DMS153 treated with DMSO at 0.1 percent for 48 hours (cell line): ENCODE results near the gene DNAI2.
"Not testable (repeated sequence)": the region's sequence is repeated elsewhere in the genome, so short reads cannot be mapped to it uniquely, and the experiment has no call there.

Source experiments
- DNase-seq: peaks from one replicate; lab custom pipeline; 2025; ENCODE audit not compliant: unreplicated experiment; lab: John Stamatoyannopoulos, UW

DNAI2 gene

DNA sequence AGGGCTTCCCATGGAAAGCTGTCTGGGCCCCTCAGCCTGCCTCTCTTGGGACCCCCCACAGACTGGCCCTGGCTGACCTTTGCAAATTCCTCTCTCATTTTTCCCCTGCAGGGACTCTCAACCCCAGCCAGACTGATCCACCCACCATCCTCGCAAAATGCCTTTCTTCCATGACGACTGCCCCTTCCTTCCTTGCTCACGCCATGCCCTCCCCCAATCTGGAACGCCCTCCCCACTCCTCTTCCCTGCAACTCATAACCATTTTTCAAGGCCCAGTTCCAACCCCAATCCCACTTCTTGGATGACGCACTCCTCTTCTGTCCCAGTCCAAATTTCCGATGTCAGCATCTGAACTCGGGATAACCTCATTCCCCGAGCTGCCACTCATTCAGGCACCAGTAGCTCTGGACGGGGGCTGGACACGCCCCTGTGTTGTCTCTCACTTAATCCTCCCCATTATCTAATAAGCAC lies 1.3 kb upstream of the DNAI2 start:
- no peak for DNase-seq

DNA sequence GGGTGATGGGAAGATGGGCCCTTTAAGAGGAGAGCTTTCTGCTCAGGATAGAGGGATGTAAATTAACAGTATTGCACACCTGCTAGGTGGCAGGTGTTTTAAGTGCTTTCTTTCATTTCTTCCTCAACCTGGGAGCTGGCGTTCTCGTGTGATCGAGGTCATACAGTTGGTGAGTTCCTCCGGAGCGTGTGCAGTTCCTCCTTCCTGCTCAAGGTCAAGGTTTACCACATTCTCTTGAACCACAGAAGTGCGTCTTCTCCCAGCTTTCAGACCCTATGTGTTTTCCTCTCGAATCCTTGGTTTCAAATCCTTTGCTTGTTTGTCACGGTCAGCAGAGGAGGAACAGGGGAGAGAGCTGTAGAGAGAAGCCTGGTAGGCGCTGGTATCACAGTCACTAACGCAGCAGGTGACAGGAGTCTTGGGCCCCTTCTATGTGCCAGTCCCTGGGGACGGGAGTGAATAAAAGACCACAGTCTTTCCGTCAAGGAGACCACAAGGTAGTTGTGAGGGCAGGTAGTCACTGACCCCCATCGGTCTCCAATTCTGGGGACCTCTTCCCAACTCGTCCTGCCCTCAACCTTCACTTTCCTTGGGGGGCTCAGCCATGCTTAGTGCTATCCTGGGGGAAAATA lies 791 bp downstream of the DNAI2 start:
- peak; percentile 8 for DNase-seq

DNA sequence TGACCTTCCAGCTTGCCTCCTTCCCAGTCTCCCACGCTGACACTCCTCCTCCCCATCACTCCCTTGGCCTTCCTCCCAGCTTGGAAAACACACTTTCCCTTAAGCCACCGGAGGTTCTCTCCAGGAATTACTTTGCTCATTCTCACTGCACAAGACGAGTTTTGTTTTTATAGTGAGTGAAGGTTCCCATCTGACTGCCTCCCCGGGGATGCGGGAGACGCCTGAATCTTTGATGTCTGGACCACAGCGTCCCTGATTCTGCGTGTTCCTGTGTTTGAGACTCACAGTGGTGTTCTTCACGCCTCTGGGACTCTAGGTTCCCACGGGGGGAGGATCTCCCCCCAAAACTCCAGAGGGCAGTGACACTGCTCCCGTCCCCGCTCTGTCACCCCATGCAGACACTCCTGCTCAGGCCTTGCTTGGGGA lies 2.0 kb downstream of the DNAI2 start:
- no peak for DNase-seq

DNA sequence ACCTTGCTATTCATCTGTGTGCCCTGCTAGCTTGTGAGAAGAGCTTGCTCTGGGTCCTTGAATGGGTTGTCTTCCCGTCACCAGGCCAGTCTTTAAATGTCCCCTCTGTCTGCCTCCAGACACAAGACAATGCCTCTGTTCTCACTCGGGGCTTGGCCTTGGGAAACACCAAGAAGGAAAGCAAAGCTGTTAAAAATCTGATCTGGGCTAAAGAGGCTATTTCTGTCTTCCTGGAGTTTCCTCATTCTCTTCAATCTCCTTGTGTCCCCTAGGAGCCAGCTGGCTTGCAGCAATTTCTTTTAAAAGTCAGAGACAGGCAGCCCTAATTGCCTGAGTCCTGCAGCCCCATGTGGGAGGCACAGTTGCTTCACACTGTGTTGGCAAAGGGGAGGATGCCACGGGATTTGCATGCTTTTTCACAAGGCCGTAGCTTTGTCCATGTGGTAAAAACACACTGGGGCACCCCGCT lies 2.5 kb downstream of the DNAI2 start:
- DNase-seq, result no peak

DNA sequence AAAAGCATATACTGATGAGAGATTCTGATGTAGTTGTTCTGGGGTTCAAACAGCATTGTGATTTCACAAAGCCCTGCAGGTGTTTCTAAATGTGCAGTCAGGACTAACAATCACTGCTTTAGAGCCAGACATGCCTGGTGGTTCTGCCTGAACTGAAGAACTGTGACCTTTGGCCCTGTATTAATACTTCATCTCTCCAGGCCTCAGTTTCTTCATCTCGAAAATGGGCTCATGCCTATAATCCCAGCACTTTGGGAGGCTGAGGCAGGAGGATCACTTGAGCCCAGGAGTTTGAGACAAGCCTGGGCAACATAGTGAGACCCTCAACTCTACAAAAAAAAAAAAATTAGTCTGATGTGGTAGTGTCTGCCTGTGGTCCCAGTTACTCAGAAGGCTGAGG lies 3.9 kb downstream of the DNAI2 start:
- no peak for DNase-seq

DNA sequence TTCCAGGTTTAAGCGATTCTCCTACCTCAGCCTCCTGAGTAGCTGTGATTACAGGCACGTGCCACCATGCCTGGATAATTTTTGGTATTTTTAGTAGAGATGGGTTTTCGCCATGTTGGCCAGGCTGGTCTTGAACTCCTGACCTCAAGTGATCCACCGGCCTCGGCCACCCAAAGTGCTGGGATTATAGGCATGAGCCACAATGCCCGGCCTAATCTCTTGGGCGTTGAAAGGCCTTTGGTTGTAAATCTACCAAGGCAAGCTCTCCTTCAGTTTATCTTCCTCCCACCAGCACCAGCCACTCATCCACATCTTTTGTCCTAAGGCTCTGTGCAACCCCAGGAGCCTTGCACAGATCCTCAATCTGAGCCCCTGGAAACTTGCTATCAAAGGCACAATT lies 5.6 kb downstream of the DNAI2 start:
- not testable (repeated sequence) for DNase-seq

DNA sequence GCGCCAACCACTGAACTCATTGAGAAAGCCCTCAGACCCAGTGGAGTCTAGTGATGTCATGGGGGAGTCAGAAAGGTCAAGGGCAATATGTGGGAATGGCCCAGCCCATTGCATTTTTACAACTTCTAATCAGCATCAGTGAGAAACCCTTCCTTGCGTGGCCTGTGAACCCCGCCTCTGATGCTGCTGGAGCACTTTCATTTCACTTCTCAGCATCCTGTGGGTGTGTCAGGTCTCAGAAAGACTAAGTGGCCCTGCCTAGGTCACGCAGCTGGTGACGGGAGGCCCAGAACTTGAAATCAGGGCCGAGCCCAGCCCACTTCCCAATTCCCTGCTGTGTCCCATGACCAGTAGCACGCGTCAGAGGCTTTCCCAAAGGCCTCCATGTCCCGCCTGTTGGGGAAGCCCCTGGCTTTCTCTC lies 6.1 kb downstream of the DNAI2 start:
- no peak for DNase-seq

DNA sequence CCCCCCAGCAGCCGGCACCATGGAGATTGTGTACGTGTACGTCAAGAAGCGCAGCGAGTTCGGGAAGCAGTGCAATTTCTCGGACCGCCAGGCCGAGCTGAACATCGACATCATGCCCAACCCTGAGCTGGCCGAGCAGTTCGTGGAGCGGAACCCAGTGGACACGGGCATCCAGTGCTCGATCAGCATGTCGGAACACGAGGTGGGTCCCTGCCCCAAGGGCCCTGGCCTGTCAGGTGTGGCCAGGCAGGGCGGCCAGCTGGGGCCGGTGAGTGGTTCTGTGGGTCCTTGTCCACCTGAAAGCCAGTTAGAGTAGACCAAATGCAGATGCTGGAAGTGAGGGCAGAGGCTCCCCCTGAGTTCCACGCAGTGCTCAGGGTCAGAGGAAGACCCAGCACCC lies 7.8 kb downstream of the DNAI2 start:
- no peak for DNase-seq

DNA sequence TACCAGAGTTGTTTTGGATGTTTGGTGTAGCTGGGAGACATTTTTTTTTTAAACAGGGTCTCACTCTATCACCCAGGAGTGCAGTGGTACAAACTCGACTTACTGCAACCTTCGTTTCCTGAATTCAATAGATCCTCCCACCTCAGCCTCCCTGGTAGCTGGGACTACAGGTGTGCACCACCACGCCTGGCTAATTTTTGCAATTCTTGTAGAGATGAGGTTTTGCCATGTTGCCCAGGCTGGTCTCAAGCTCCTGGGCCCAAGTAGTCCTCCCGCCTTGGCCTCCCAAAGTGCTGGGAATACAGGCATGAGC lies 8.2 kb downstream of the DNAI2 start:
- not testable (repeated sequence) for DNase-seq

DNA sequence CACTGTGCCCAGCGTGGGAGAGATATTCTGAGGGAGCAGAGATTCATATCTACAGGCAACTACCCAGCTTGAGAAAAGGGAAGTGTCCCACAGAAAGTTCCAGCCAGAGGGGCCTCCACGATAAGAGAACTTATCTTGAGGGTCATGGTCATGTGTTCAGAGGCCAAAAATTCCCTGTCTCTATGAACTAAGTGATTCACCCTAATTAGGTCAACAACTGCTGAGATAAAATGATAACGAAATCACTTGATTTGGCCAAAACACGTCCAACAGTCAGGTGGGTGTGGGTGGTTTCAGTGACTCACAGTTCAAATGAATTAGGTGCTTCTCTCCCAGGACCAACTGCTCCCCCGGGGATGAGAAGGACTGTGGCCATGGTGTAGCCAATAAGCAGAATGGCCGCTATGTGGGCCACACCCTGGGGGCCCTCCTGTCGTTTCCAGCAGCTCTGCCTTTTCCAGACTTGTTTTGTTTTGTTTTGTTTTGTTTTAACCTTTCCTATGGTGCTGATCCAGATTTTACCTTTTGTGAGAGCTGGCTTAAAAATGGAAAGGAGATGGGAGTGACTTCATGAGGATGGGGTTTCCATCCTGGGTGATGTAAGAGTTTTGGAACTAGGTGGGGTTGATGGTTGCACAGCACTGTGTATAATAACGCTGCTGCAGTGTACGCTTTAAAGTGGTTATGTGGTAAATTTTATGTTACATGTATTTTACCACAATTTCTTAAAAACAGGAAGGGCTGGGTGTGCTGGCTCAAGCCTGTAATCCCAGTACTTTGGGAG lies 8.7 kb downstream of the DNAI2 start:
- no peak for DNase-seq

DNA sequence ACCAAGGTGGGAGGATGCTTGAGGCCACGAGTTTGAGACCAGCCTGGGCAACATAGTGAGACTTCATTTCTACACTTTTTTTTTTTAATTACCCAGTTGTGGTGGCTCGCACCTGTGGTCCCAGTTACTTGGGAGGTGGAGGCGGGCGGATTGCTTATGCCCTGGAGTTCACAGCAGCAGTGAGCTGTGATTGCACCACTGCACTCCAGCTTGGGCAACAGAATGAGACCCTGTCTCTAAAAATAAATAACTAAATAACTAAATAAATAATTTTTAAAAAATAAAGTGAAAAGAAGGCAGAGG lies 9.3 kb downstream of the DNAI2 start:
- no peak for DNase-seq

DNA sequence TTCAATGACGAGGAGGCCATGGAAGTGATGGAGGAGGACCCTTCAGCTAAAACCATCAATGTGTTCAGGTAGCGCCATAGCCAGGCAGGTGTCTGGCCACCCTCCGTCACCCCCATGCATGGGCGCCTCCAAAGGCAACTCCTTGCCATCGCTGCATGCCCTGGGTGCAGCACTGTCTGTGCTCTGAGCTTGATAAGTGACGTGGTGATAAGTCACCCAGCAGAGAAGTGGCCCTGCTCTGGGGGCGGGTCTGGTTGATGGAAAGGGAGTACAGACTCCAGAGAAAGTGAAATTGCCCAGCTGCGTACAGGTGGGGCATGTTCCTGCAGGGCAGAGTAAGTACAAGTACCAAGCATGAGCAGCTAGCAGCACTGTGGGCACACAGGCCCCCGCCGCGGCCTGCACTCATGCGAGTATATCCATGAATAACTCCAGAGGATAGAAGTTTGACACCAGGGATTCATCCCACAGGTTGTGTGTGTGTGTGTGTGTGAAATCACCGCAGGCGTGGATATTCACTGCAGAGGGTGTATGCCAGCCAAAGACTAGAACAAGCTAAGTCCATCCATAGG lies 13.1 kb downstream of the DNAI2 start:
- no peak for DNase-seq

DNA sequence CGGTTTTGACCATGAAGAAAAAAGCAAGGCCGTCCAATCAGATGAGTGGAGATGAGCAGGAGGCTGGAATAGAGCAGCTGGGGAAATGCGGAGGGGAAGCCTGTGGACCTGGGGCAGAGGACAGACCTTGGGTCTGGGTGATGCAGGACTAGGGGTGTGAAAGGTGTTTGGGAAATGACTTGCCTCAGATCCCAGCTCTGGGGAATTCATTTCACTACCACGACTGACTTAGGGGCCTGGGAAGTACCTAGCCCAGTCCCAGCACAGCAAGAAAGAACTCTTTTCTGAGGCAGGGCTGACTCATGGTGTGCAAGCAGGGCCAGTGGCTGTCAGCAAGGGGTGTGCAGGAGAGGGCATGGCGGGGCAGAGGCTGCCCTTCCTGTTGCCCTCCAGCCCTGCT lies 14.8 kb downstream of the DNAI2 start:
- no peak for DNase-seq

DNA sequence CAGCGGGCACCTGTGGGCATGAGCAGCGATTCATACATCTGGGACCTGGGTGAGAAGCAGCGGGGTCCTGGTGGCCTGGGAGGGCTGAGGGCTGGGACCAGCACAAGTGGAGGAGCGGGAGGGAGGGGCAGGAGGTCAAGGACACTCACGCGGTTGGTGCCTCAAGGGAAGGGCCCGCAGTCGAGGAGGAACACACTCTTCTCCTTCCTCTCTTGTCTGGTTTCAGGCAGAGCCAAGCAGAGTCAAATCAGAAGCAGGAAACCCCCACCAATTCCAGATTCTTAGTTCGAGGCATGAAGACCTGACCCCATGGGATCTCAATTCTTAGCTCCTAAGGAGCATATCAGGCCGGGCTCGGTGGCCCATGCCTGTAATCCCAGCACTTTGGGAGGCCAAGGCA lies 15.7 kb downstream of the DNAI2 start:
- DNase-seq, result no peak

DNA sequence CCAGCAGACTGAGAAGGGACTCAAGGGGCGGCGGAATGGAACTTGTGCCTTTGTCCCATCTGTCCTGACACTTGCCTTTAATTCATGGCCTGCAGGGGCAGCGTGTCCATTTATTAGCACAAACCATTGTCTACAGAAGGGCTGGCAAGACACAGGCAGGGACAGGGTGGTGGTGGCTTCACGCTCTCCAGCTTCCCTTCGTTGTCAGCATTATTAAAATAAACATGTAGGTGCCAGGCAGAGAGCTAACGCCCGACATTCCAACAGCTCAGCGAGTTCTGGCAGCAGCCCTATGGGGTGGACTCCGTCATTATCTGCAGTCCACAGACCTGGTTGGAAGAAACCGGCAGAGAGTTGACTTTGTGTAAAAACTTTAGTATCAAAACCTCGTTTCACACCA lies 16.3 kb downstream of the DNAI2 start:
- no peak for DNase-seq

DNA sequence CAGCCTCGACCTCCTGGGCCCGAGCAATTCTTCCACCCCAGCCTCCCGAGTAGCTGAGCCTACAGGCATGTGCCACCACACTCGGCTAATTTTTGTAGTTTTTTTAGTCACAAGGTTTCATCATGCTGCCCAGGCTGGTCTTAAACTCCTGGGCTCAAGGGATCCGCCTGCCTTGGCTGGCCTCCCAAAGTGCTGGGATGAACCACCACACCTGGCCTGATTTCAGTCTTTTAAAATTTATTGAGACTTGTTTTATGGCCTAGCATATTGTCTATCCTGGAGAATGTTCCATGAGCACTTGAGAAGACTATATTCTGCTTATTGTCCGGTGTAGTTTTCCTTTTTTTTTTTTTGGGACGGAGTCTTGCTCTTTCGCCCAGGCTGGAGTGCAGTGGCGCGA lies 18.5 kb downstream of the DNAI2 start:
- DNase-seq, result no peak

DNA sequence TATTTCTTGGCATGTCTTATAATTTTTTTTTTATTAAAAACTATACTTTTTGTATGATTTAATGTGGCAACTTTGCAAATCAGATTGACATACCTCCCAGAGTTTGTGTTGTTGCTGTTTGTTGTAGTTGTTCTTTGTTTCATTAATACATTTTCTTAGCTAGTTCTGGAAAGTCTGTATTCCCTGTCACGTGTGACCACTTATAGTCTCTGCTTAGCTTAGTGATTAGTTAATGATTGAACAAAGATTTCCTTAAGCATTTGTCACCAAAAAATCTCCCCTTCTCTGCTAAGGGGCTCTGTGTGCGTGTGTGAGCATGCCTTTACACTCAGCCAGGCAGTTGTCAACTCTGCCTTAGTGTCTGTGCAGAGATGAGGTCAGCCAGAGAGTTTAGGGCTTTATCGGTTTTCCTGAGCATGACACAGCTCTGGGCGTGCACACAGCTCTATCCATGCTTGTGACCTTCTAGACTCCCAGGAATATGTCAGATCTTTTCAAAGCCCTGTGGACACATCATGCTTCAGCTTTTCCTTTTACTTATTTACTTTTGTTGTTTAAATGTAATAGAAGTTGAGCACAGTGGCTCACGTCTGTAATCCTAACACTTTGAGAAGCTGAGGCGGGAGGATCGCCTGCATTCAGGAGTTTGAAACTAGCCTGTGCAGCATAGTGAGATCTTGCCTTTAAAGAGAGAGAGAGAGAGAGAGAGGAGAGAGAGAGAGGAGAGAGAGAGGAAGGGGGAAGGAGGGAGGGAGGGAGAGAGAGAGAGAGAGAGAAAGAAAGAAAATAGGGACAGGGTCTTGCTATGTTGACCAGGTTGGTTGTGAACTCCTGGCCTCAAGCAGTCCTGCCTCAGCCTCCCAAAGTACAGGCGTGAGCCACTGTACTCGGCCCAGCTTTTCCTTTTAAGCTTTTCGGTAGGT lies 21.9 kb downstream of the DNAI2 start:
- DNase-seq, result no peak

DNA sequence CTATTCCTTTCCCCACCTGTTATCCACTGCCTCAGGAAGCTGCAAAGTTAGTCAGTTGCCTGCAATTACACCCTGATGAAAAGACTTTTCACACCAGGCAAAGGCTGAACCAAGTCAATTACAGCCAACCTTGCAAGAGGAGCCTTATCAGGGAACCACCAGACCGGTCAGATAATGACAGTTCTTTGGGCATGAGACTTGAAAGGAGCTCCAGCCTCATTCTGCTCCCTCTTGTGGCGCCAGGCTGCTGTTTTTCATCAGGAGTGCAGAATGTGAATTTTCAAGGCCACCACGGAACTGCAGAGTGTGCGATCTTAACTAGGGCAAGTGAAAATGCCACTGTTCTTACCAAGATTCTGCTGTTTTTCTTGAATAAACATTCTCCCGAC lies 22.5 kb downstream of the DNAI2 start:
- no peak for DNase-seq

DNA sequence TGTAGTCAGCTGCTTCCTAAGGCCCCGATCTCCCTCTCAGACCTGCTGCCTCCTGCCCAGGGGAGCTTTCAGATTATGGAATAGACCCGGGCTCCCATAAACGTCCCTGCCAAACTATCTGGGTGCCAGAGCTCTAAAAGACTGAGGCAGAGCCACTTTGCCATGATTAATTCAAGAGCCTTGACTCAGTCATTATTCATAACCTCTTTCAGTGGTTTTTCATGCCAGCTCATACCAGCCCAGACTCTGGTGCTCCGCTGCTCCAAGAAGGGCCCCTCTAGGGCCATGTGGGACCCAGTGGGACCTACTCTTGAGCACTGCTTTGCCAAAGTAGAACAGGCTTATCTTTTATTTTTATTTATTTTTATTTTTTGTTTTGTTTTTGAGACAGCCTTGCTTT lies 23.9 kb downstream of the DNAI2 start:
- DNase-seq, result no peak

DNA sequence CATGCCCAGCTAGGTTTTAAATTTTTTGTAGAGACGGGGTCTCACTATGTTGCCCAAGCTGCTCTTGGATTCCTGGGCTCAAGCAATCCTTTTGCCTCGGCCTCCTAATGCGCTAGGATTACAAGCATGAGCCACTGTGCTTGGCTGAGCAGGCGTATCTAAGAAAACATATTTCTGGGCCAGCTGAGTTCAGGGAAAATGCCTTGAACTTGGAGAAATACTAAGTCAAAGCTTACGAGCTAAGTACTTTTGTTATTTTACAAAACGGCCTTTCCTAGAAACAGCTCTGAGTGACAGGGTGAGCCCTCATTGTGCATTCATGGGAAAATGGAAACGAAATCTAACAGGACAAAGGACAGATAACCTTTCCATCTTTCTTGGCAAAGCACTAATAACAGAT lies 24.7 kb downstream of the DNAI2 start:
- DNase-seq, result no peak

DNA sequence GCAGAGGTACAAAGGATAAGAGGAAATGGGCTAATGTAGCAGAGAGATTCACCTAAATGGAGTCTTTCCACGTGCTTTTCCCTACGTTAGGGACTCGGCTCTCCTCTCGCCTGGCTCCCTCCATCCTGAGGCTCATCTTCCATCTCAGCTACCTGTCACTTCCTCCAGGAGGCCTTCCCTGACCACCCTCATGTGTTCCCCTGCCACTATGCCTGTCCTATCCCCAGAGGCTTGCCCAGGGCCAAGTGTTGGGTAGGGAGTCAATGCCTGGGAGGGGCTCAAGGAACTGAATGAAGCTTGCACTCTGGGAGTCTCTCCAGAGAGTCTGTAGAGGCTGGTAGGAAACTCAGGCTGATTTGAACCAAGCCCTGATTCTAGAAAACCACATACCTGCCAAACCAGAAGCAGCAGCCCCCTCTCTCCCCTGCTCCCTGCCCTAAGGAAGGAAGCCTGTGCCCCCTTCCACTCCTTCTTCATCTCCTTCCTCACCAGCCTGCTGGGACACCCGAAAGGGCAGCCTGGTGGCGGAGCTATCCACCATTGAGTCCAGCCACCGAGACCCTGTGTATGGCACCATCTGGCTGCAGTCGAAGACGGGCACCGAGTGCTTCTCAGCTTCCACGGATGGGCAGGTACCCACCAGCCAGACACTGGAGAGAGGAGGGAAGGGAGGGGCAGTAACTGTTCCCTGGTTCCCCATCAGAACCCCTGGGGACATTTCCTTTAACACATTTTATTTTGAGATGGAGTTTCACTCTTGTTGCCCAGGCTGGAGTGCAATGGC lies 25.4 kb downstream of the DNAI2 start:
- DNase-seq, result no peak
